Activated CD4-positive, alpha-beta T cell treated with anti-CD3 and anti-CD28 coated beads, Interleukin-10, Interleukin-2, amounts not matched to agents 100 ng/mL and 50 ng/mL, durations not matched to agents 16 hours and 8 hours (primary cell): ENCODE data around the gene CDCP1.

Experiments used
- DNase-seq: peaks from one replicate; pipeline ENCODE4 v3.0.0-alpha.2; 2020

The CDCP1 gene, protein sequence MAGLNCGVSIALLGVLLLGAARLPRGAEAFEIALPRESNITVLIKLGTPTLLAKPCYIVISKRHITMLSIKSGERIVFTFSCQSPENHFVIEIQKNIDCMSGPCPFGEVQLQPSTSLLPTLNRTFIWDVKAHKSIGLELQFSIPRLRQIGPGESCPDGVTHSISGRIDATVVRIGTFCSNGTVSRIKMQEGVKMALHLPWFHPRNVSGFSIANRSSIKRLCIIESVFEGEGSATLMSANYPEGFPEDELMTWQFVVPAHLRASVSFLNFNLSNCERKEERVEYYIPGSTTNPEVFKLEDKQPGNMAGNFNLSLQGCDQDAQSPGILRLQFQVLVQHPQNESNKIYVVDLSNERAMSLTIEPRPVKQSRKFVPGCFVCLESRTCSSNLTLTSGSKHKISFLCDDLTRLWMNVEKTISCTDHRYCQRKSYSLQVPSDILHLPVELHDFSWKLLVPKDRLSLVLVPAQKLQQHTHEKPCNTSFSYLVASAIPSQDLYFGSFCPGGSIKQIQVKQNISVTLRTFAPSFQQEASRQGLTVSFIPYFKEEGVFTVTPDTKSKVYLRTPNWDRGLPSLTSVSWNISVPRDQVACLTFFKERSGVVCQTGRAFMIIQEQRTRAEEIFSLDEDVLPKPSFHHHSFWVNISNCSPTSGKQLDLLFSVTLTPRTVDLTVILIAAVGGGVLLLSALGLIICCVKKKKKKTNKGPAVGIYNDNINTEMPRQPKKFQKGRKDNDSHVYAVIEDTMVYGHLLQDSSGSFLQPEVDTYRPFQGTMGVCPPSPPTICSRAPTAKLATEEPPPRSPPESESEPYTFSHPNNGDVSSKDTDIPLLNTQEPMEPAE

DNA sequence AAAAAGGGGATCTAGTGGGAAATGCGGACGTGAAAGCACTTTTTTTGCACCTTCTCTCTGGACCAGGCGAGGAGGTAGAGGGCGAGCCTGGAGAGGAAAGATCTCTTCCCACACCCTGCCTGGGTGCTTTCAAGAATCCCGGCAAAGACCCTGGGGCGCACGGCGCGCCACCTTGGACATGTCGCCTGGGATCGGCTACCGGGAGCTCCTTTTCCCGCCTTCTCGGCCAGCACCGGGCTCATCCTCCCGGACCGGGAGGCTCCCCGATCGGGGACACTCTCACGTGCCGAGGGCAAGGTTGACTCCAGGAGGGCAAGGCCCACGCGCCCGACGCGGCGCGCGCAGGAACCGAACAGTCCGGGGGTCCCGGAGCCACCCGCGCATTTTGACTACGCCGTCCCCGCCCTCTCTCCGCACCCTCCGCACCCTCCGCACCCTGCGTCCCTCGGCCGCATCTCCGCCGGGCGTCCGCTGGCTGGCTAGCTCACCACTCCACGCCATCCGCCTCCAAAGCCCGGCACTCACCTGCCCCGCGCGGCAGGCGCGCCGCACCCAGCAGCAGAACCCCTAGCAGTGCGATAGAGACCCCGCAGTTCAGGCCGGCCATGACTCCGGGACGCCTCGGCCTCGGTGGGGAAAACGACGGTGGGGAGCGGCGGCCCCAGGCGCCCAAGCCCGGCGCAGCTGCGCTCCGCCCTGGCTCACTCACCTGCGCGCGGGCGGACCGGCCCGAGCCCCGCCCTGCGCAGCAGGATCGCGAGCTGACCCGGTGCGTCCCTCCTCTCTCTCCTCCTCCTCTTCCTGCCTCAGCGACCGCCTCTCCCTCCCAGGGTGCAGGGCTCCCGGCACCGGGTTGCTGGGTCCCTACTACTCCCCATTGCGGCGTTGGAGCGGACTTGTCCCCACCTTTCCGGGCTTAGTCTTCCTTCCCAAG, at the start of gene CDCP1:
CDCP1 (minus strand) TSS at position 698 of the 934 bp plus-strand sequence; CDS start at position 607, 91 bp downstream.
- DNase-seq: no peak

DNA sequence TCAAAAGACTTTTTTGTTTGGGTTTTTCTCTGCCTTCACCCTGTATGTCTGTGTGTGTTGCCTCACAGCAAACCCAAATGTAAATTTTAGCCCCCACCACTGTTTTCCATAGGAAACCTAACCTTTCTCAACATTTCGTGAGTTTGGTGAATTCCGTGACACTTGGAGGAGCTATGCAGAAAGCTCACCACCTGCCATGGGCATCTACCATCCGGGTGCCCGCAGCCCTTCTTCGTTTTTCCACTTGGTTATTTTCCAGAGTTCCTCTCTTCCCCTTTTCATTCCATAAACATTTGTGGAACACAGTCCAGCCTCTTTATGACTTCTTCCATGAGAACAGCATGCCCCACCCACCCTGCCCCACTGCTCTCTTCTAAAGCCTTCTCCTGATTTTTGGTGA, 48.6 kb upstream of the CDCP1 start:
- no peak for DNase-seq

DNA sequence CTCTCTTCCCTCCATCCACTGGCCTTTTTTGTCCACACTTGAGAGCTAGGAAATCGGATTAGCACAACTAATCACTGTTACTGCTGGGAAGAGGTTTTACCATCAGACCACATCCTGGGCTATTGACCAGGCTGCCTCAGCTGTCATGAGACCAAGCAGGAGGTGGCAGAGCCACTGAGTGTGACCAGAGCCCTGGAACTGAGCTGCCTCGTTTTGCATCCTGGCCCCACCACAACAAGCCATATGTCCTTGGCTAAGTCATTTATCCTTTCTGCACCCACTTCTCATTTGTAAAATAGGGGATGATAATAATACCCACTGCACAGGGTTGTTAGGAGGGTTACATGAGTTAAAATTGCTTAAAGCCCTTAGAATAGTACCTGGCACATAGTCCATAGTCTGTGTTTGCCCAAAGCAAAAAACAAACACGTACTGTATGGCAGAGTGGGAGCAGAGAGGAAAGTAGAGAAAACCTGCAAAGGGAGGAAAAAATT, 45.8 kb upstream of the CDCP1 start:
- no peak for DNase-seq

DNA sequence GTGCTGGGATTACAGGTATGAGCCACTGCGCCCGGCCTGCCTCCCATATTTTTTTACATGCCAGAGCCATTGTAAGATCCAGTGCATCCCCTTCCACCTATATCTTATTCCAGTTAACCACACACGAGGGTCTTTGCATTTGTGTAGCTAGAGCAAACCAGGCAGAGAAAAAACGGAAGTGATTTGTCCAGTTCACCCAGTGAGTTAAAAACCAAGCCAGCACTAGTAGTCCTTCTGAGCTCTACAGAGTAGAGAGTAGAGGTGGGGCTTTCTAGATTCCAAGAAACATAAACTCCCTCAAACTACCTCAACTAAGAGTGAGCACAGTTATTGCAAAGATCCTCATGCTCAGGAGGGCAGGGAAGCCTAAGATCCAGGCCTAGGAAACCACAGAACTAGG, 45.2 kb upstream of the CDCP1 start:
- no peak for DNase-seq

DNA sequence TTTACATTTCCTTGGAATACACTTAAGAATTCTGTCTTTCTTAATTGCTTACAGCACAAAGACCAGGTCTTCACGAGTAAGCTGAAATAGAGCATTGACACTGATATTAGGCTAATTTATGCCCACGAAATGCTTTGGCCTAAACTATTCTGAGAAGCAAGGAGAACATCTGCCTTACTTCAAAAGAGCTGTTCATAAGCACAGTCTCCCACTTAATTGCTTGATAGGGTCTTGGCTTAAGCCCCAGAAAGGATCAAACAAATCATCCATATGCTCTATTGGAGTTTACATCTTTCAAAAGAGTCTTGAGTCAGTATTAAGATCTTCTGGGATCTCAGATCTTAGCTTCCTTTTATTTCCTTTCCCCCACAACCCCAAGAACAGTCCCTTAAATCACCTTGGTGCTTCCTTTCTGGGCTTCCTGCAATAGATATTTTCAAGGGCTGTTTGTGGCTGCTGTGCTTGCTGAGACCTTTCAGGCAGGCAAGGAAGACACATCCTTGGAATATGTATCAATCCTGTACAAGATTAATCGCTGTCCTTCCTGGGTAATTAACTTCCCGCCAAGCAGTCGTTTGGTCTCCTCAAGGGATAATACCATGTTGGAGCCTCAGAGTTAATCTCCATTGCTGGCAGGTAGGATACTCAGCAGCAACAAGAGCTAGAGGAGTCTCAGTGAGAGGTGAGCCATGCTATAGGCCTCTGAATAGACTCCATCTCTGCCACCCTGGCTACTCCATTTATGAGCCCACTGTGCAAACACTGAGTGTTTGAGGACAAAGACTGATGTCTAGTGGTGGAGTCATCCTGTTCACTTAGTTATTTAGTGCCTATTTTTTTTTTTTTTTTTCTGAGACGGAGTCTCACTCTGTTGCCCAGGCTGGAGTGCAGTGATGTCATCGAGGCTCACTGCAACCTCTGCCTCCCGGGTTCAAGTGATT, 42.8 kb upstream of the CDCP1 start:
- DNase-seq: no peak

DNA sequence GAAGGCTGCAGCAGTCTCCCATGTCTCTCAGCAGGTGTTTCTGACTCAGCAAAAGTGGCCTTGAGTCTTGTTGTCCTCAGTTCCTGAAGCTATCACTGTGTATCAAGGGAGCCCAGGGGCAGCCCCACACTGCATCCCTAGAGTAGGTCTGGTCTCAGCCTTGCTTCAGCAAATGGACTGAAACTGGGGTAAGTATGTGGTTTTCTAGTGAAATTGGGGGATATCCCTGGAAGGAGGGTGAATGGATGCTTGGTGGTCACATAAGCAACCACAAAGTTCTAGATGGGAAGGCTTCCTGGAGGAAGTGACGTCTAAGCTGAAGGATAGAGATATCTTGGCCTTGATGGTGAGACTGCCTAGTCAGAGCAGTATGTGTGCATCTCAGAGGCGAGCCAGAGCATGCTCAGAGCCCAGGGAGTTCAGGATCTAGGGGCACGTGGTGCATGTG, 41.5 kb upstream of the CDCP1 start:
- peak; percentile 41 for DNase-seq

DNA sequence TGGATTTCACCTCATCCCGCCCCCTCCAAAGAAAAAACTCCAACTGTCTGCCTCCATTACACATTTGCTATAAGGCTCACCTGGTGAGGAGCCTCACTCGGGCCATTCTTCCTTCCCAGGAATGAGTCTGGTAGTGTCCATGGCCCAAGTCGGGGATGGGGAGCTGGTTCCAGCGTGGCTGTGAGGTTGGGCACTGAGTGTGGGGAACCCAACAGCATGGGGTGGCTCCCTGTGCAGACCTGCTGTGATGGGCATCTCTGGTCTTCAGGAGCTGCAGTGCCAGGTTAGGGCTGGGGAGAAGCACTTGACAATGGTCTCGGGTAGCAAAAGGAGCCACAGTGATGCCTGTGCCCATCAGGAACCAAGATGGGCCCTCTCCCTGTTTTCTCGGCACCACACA, 40.7 kb upstream of the CDCP1 start:
- DNase-seq: no peak

DNA sequence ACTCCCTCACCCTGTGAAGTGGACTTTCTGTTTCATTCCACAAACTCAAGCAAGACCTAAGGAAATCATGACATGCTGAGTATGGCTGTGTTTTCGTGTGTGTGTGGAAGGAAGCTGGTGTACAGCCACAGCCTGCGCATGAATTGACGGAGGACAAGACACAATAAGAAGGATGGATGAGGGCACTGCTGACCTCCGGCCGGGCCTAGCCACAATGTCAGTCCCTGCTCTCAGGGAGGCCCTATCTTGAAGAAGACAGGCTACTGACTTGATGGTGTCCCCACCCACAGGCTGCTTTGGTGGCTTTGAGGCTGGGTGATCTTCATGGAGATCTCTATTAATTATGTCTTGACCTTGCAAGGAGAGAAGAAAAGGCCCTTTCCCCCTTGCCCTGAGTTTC, 39.3 kb upstream of the CDCP1 start:
- no peak for DNase-seq

DNA sequence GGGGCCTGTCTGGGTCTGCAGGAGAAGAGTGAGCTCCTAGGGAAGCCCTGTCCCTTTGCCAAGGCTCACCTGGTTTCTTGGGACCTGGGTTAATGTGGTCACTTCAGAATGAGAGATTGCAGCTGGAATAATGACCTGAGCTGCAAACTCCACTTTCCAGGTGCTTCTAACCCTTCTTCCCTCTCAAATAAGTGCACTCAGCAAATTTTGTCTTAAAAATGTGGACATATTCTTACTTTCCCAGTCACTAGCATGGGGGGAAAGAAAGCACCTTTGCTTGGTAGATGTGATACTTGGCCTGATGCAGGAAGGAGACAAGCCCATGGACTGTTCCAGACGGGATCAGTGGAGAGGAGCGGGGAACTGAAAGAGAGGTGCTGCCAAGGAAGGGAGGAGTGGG, 38.9 kb upstream of the CDCP1 start:
- DNase-seq: no peak

DNA sequence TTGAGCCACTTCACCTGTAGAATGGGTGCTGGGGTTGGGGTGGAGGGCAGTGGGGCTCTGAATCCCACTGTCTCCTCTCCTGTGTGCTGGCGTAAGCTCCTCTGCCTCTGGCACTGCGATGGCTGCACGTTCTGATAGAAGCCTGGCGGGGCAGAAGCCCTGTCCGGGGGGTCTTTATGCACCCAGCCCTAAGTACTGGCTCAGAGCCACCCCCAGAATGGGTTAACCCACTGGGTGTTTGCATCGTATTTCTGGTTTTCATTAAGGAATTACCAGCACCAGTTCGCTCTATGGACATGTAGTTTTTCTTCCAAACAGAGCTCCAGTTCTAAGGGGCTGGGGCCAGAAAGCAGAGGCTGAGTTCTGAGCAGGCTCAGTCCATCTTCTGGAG, 37.7 kb upstream of the CDCP1 start:
- DNase-seq: no peak

DNA sequence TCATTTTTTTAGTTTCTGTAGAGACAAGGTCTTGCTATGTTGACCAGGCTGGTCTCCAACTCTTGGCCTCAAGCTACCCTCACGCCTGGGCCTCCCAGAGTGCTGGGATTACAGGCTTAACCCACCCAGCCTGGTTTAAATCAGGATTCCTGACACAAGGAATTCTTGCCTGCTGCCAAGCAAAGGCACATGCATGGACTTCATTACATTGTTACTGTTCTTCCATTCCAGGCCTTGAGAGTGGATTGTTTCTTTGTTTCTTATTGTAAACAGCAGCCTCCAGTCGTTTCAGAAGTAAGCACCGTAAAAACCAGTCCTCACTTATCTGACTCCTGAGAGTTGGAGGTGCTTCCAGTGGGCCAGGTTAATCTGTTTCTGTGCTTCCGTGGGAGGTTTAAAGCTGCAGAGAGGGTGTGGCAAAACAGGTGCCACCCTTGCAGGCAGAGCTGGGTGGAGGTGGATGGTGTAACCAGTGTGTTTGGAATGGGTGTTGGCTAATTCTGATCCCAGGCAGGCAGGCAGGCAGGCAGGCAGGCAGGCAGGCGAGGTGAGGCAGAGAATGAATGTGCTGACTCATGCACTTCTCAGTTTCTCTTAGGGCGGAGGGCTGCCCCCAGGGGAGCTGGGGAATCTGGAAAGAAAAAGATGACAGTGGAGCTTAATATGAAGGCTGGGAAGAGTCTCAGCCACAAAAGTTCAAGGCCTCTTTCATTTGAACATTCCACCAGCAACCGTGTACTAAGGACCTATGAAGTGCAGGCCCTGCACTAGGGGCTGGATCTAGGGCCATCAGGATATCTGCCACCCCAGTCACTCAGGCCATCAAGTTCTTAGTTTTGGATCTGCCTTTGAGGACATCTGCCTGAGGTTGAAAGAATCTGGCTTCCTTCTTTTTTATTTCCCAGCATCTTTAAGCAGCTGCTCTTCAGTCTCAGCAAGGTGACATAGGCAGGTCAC, 37.0 kb upstream of the CDCP1 start:
- no peak for DNase-seq

DNA sequence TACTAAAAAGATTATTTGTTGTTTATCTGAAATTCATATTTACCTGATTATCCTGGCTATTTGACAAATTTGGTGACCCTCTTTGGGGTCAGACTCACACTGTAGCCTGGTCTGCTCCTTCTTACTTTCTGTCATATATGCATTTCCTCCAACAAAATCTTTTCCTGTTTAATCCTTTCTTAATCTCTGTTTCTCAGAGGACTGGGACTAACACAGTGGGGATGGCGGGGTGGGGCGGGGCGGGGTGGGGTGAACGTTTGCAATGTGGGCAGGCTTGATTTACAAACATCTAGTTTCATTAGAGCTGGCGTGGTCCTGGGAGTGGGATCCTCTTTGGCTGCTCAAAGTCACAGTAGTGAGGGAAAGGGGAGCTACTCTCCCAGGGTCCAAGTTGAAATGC, 35.3 kb upstream of the CDCP1 start:
- DNase-seq: no peak

DNA sequence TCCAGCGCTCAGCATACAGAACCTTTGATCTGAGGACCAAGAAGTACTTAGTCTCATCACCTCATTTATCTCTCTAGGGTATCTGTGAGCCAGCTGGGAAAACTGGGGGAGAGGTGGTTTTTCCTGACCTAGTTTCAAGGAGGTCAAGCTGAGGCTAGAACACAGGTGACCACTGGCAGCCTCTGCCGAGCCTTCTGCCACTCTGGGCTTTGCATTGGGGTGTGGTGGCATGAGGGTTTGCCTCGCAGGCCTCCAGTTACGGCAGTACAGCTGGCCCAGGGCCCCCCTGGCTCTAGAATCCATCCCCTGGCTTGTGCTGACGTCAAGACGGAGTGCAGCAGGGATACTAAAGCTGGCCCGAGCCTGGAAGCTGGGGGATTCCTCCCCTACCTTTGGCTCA, 34.7 kb upstream of the CDCP1 start:
- no peak for DNase-seq

DNA sequence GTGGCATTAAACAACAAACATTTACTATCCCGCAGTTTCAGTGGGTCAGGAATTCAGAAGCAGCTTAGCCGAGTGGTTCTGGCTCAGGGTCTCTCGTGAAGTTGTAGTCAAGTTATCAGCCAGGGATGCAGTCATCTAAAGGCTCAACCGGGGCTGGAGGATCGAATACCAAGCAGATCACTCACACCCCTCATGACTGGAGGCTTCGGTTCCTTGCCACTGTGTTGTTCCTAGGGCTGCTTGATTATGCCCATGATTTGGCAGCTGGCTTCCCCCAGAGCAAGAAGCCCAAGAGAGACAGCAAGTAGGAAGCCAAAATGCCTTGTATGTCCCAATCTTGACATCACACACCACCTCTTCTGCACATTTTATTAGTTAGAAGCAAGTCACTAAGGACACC, 33.9 kb upstream of the CDCP1 start:
- no peak for DNase-seq

DNA sequence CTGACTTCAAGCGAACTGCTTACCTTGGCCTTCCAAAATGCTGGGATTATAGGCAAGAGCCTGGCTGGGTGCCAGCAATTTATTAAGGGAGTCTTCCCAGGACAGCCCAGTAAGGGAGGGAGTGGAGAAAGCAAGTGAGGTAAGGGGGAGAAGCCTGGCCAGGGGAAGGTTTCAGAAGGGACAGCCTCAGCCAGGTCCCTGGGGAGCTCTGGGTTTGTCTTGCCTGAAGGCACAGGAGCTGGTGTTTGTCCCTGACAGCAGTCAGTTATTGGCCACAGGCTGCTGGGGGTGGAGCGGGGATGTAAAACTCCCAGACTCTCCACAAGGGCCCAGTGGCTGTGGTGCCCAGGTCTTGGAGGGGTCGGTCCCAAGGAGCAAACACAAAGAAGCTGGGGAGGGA, 33.0 kb upstream of the CDCP1 start:
- DNase-seq: no peak

DNA sequence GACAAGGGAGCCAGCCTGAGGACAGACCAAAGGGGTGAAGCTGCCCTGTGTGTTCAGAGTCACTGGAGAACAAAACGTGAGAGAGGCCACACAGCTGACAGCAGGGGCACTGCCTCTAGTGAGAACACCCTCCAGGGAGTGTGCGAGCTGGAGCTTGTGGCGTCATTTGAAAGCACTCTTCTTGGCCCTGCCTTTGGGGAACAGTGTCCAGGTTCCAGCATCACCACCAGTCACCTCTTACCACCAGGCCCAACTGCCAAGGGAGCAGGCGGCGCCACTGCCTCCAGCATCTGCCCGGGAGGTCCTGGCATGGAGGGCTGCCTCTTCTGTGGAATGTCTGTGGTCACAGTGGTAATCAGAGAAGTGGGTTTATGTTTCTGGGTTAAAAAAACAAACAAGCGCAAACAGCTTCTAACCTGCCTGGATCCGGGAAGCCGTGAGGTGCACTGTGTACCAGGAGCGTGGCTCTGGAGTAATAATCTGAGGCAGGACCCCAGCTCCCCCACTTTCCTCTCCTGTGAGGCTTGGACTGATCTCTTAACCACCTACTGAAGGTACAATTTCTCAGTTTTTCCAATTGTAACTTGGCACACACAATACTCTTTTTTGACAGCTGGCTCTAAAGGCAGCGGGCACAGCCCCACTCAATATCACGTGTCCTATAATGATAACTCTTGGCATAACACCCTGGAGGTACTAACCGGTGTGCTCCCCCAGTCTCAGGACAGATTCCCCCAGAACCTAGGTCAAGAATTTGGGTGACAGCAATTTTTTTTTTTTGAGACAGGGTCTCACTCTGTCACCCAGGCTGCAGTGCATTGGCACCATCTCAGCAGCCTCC, 32.2 kb upstream of the CDCP1 start:
- no peak for DNase-seq

DNA sequence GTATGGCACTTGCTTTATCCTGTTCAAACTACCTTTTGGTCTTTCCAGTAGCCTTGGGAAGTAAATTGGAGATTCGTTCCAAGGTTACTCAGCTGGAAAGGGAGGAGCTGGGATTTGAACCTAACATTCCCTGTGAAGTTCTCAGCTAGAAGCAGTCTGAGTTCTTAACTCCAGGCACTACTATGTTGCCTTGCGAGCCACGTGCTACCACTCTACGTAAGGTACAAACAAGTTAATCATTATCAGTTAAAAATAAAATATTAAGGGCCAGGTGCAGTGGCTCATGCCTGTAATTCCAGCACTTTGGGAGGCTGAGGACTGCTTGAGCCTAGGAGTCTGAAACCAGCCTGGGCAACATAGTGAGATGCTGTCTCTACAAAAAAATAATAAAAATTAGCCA, 30.7 kb upstream of the CDCP1 start:
- DNase-seq: no peak

DNA sequence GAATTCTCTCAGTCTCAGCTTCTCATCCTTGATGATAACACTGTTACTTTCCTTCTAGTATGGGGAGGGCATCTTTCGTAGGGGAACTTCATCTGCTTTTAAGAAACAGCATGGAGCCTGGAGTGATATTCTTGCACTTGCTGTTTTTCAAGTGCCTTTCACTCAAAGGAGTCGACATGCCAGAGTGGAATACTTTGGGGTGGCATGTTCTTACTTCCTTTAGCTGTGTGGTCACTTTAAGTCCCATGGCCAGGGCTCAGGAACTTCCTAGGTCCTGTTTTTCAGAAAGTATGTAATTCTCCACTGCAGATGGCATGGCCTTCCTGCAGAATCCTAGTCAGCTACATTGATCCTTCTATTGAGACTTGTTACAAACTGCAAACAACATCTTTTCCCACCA, 28.1 kb upstream of the CDCP1 start:
- DNase-seq: no peak

DNA sequence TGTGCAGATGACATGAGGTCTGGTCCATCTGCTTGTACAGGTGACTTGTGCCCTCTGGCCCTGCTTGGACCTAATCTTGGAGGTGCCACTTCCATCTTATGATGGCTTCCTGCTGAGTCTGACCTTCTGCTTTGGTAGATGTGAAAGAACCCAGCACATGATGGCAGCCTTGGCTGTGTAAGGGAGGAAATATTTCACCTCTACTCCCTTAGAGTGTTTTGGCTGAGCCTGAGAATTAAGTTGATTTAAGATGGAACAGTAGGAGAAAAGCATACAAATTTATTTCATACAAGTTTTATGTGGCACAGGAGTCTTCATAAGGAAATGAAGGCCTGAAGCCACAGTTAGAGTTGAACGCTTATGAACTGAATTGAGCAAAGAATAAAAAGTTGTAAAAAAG, 27.6 kb upstream of the CDCP1 start:
- DNase-seq: no peak

DNA sequence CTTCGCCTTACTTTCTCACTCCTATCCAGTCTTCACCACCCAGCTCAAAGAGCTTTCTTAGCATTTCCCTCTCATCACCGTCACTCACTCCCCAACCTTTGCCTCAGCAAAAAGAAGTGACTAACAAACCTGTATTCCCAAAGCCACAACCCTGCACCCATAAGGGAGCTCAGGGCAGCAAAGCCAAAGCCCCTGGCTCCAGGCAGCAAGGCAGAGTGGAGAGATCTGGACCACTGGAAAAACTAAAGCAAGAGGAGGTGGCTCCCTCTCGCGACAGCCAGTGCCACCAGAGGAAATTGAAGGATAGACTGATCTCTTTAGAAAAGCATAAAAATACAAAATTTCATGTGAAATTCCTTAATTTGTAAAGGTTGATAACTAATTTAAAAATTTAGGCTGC, 25.1 kb upstream of the CDCP1 start:
- DNase-seq: no peak
